H1 (cell line): ENCODE data around the gene EDEM1. TPM values are rescaled to one million over a fixed set of nuclear protein-coding genes. Genes with fewer than 3 reads are reported as not detected.

Source experiments
- NANOG ChIP-seq: IDR thresholded peaks from 2 replicates; pipeline ENCODE4 v1.6.1; 2011; ENCODE audit warnings: low read length, low read depth, mild to moderate bottlenecking, inconsistent platforms; ENCODE audit not compliant: insufficient read depth, poor library complexity, severe bottlenecking
- POLR2AphosphoS5 ChIP-seq: IDR thresholded peaks from 2 replicates; pipeline ENCODE4 v1.6.1; 2011; ENCODE audit warnings: low read depth, low read length
- TAF1 ChIP-seq: IDR thresholded peaks from 2 replicates; pipeline ENCODE4 v1.6.1; 2011; ENCODE audit warnings: mild to moderate bottlenecking, low read depth, low read length
- polyA plus RNA-seq, 7 experiments: library from polyadenylated mRNA; depleted of rRNA in 3 of 7; stranded (reverse) in 5 of 7; unstranded in 2 of 7; fragments of >200 nt in 5 of 7; fragments of 200-250 nt in 2 of 7; gene quantifications; 1 replicate in 5 of 7; 2 replicates in 1 of 7; 4 replicates in 1 of 7; pipeline versions ENCODE4 v1.2.1 to v1.2.3, GENCODE V29; 2011 to 2013; ENCODE audit warnings: missing spikeins in 2 of 7, mixed read lengths in 2 of 7
- total RNA-seq: library from RNA; stranded (reverse); fragmentation: NEBNext Ultra II Directional; extraction: Animal tissue kit (Norgen Biotek cat#: 25700); gene quantifications from 2 replicates; pipeline ENCODE4 v1.2.1, GENCODE V29; 2021
- TF ChIP-seq, protein P1 (sequence below): IDR thresholded peaks from 2 replicates; pipeline ENCODE4 v1.6.1; 2012; ENCODE audit warnings: low read length, inconsistent platforms

EDEM1 gene
- total and polyA plus RNA-seq, 2 of the 8 experiments (the other 6 are each of a cell fraction or from before 2014, with no cell fraction given): 4.8 to 16.4 TPM

DNA sequence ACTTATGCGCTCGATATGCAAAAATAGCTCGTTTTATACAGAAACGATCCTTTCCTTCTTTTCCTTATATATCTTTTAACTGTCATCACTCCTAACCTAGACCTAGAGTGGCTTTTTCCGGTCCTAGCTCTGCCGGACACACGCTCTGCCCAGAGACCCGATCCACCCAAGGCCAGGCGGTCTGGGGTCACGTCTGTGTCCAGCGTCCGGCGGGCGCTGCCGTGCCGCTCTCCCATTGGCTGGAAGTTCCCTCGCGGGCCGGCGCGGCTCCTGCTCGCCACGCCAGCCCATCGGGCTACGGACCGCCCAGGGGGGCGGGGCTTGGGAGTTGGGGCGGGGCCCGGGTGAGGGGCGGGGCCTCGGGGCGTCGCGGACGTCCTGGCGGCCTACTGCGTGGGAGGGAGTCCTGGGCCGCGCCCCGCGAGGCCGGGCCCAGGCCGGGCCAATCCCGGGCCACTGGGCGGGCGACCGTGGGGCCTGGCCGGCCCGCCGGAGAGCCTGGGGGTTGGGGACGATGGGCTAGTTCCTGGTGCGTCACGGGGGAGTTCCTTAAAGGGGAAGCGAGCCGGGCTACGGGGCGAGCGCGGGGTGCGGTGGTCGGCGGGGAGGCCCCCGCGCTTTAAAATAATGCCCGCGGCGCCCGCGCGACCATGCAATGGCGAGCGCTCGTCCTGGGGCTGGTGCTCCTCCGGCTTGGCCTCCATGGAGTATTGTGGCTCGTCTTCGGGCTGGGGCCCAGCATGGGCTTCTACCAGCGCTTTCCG is at the start of gene EDEM1 (continued):
- TF ChIP-seq, protein P1, sequence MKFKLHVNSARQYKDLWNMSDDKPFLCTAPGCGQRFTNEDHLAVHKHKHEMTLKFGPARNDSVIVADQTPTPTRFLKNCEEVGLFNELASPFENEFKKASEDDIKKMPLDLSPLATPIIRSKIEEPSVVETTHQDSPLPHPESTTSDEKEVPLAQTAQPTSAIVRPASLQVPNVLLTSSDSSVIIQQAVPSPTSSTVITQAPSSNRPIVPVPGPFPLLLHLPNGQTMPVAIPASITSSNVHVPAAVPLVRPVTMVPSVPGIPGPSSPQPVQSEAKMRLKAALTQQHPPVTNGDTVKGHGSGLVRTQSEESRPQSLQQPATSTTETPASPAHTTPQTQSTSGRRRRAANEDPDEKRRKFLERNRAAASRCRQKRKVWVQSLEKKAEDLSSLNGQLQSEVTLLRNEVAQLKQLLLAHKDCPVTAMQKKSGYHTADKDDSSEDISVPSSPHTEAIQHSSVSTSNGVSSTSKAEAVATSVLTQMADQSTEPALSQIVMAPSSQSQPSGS: no peak
- TF ChIP-seq TAF1 (peak; percentile 19; the same call in 1 of the 2 replicates), NANOG (no peak), POLR2AphosphoS5 (peak; percentile 8; the same call in 1 of the 2 replicates)
- TF ChIP-seq, all 59 proteins: peak for 17
